MCF 10A (cell line): Measurements from ENCODE around the gene RPL21. TPM values are rescaled to one million over a fixed set of nuclear protein-coding genes. Genes with fewer than 3 reads are reported as not detected.

ENCODE experiments used
- BruUV-seq: library from RNA; stranded (reverse); fragments of 400-500 nt; replicated peaks from 2 replicates; lab custom pipeline; 2021; lab: Mats Ljungman, UMichigan
- CTCF ChIA-PET: fragments of 300-600 bp; sonication (Branson Sonifier 250); formaldehyde crosslinking; extraction: SDS; loops from one replicate; lab custom pipeline; 2021; ENCODE audit warnings: antibody characterized with exemption, inconsistent platforms; lab: Yijun Ruan, JAX
- POLR2A ChIA-PET: fragments of 300-600, 350-650 bp; sonication (Branson Sonifier 250); formaldehyde crosslinking; extraction: SDS; loops from one replicate; lab custom pipeline; 2020; ENCODE audit warnings: antibody characterized with exemption, inconsistent platforms; lab: Yijun Ruan, JAX
- DNase-seq: peaks from one replicate; pipeline ENCODE4 v3.0.0-alpha.2; 2018; ENCODE audit not compliant: unreplicated experiment
- H3K27ac Mint-ChIP-seq: one replicate; pipeline ENCODE4 v1.8.0; 2022; ENCODE audit warnings: mild to moderate bottlenecking, low read depth, mixed read lengths; ENCODE audit not compliant: unreplicated experiment
- H3K27me3 Mint-ChIP-seq: one replicate; pipeline ENCODE4 v1.8.0; 2022; ENCODE audit warnings: mixed read lengths; ENCODE audit not compliant: insufficient read depth, unreplicated experiment
- H3K36me3 Mint-ChIP-seq: one replicate; pipeline ENCODE4 v1.8.0; 2022; ENCODE audit warnings: mild to moderate bottlenecking, moderate library complexity, mixed read lengths; ENCODE audit not compliant: insufficient read depth, unreplicated experiment
- H3K4me1 Mint-ChIP-seq: one replicate; pipeline ENCODE4 v1.8.0; 2022; ENCODE audit warnings: mixed read lengths; ENCODE audit not compliant: insufficient read depth, unreplicated experiment
- H3K4me3 Mint-ChIP-seq: one replicate; pipeline ENCODE4 v1.8.0; 2022; ENCODE audit warnings: mild to moderate bottlenecking, moderate library complexity, mixed read lengths; ENCODE audit not compliant: unreplicated experiment
- H3K9me3 Mint-ChIP-seq: one replicate; pipeline ENCODE4 v1.8.0; 2022; ENCODE audit warnings: mixed read lengths; ENCODE audit not compliant: unreplicated experiment
- CTCF ChIP-seq: fragments of 200-600 bp; IDR thresholded peaks from one replicate; pipeline ENCODE4 v1.8.0; 2022; ENCODE audit warnings: antibody characterized with exemption, mild to moderate bottlenecking; ENCODE audit not compliant: unreplicated experiment
- intact Hi-C: fragments of 100-400 bp; cut with micrococcal nuclease; formaldehyde crosslinking; loops from 2 replicates; pipeline ENCODE4 v1.14.1; 2022
- total RNA-seq: library from RNA; stranded (reverse); gene quantifications from 2 replicates; pipeline ENCODE4 v1.2.3, GENCODE V29; 2022

The RPL21 gene
- total RNA-seq, 1 experiment from 2014 or later: 1,293 TPM

- H3K4me1 Mint-ChIP-seq: no peaks in the 10 kb centered on the region
- H3K4me3 Mint-ChIP-seq: no peak overlapping the region
- ChIA-PET POLR2A (no interaction called here), CTCF (no interaction called here)
- peaks cover 8% of the 10 kb centered on the region for H3K27me3 Mint-ChIP-seq
- no peaks in the 10 kb centered on the region for H3K9me3 Mint-ChIP-seq
- no peak for DNase-seq
- TF ChIP-seq CTCF: no peak
- intact Hi-C loops: no loop called here
- no TSS peak for BruUV-seq
- no peak overlapping the region for H3K27ac Mint-ChIP-seq
- H3K36me3 Mint-ChIP-seq: peaks cover 6% of the 10 kb centered on the region
These were observed 21.7 kb upstream of the RPL21 start for GRCh38 chr13:27229642-27230041.

GRCh38 chr13:27233964-27234363, 17.4 kb upstream of the RPL21 start:
- ChIA-PET POLR2A (interaction anchor here (0.6 to 0.7 kb wide), 2 partner anchors 8 to 105 kb away, joined by 3 read pairs; no protein-coding TSS in a partner anchor), CTCF (no interaction called here)
- Mint-ChIP-seq H3K36me3 (peaks cover 6% of the 10 kb centered on the region), H3K4me1 (no peaks in the 10 kb centered on the region), H3K27ac (no peak overlapping the region), H3K27me3 (no peaks in the 10 kb centered on the region), H3K9me3 (no peaks in the 10 kb centered on the region), H3K4me3 (no peak overlapping the region)
- intact Hi-C loops: no loop called here
- DNase-seq: no peak
- no TSS peak for BruUV-seq
- no peak for TF ChIP-seq CTCF

GRCh38 chr13:27236478-27236877, 14.9 kb upstream of the RPL21 start:
- TF ChIP-seq CTCF: no peak
- intact Hi-C loops: no loop called here
- no peaks in the 10 kb centered on the region for H3K4me1 Mint-ChIP-seq
- CTCF ChIA-PET: no interaction called here
- BruUV-seq: no TSS peak
- POLR2A ChIA-PET: interaction anchor here (2.4 kb wide), 1 partner anchor 16 kb away, joined by 7 read pairs; no protein-coding TSS in a partner anchor
- DNase-seq: no peak
- H3K36me3 Mint-ChIP-seq: peaks cover 6% of the 10 kb centered on the region
- H3K9me3 Mint-ChIP-seq: no peaks in the 10 kb centered on the region
- no peaks in the 10 kb centered on the region for H3K27me3 Mint-ChIP-seq
- no peak overlapping the region for H3K27ac Mint-ChIP-seq
- no peak overlapping the region for H3K4me3 Mint-ChIP-seq

- POLR2A ChIA-PET: interaction anchor here (1.2 kb wide), 1 partner anchor 8 kb away, joined by 4 read pairs; the partner anchor contains the start of gene RPL21
- no peaks in the 10 kb centered on the region for H3K27me3 Mint-ChIP-seq
- DNase-seq: no peak
- peaks cover 1% of the 10 kb centered on the region for H3K4me1 Mint-ChIP-seq
- H3K9me3 Mint-ChIP-seq: no peaks in the 10 kb centered on the region
- peaks cover 22% of the 10 kb centered on the region for H3K36me3 Mint-ChIP-seq
- no peak overlapping the region for H3K27ac Mint-ChIP-seq
- no peak for TF ChIP-seq CTCF
- no TSS peak for BruUV-seq
- H3K4me3 Mint-ChIP-seq: no peak overlapping the region
- intact Hi-C loops: no loop called here
- CTCF ChIA-PET: interaction anchor here (0.6 kb wide), 1 partner anchor 34 kb away, joined by 3 read pairs; no protein-coding TSS in a partner anchor
These were observed 8.7 kb upstream of the RPL21 start for GRCh38 chr13:27242702-27243101.
